AG09319 (cell line): ENCODE results near the gene ZFPM1.

Experiments
- DNase-seq: peaks from one replicate; pipeline ENCODE4 v3.0.0-alpha.2; 2010; ENCODE audit warnings: low read depth; ENCODE audit errors: extremely low read depth
- TF ChIP-seq, protein P1 (sequence below): IDR thresholded peaks from 2 replicates; pipeline ENCODE4 v1.5.1; 2011; ENCODE audit warnings: low read depth, mild to moderate bottlenecking, inconsistent platforms, low read length, moderate library complexity

ZFPM1 gene

DNA sequence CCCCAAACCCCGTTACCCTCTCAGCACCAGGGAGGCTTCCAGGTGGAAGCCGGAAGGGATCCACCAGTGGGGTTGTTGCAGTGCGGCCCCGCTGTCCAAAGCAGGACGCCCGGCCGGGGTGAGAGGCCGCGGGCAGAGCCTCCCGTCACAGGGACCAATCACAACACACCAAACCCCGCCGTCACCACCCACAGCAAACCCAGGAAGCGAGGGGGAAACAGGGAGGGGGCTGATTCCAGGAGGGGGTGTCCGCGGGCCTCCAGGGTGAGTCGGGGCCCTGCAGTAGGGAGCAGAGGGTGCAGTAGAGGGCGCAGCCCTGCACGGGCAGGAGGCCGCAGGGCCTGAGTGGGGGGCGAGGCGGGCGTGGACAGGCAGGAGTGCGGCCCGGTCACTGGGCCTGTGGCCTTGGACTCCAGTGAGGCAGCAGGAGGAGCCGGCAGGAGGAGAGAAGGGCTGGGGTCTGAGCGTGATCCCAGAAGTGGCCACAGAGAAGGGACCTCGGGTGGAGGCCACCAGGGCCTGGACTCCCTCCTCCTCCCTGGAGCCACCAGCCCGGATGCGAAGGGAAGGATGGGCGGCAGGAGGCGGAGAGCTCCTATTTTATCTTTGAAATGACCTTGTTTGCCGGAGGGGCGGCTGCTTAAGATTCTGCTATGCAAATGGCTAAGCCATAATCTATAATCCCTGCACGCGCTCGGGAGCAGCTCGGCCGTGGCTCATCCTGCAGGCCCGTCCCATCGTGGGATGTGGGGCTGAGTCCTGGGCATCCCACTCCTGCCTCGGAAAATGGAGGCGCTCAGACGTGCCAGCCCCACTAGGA lies 41.5 kb downstream of the ZFPM1 start:
- TF ChIP-seq, protein P1, sequence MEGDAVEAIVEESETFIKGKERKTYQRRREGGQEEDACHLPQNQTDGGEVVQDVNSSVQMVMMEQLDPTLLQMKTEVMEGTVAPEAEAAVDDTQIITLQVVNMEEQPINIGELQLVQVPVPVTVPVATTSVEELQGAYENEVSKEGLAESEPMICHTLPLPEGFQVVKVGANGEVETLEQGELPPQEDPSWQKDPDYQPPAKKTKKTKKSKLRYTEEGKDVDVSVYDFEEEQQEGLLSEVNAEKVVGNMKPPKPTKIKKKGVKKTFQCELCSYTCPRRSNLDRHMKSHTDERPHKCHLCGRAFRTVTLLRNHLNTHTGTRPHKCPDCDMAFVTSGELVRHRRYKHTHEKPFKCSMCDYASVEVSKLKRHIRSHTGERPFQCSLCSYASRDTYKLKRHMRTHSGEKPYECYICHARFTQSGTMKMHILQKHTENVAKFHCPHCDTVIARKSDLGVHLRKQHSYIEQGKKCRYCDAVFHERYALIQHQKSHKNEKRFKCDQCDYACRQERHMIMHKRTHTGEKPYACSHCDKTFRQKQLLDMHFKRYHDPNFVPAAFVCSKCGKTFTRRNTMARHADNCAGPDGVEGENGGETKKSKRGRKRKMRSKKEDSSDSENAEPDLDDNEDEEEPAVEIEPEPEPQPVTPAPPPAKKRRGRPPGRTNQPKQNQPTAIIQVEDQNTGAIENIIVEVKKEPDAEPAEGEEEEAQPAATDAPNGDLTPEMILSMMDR: no peak
- DNase-seq: no peak

DNA sequence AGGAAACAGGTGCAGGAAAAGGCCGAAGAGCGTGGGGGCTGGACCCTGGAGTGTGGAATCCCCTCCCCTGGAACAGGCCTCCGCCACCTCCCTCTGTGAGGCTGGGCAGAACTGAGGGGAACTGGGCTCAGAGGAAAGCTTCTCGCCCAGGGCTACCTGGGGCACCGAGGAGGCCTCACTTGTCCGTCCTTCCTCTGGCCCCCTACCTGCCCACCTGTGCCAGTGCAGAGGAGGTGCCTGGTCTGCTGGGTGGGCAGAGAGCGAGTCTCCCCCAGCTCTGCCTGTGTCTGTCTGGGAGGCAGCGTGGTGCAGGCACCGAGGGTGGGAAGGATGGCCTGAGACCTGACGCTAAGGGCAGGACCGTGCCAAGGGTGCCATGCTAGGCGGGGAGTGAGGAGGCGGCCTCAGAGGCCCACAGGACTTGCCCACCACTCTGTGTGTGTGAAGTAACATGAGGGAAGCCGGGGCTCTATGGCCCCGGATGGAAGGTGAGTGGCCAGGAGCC lies 42.2 kb downstream of the ZFPM1 start:
- no peak for DNase-seq
- TF ChIP-seq, protein P1: no peak

DNA sequence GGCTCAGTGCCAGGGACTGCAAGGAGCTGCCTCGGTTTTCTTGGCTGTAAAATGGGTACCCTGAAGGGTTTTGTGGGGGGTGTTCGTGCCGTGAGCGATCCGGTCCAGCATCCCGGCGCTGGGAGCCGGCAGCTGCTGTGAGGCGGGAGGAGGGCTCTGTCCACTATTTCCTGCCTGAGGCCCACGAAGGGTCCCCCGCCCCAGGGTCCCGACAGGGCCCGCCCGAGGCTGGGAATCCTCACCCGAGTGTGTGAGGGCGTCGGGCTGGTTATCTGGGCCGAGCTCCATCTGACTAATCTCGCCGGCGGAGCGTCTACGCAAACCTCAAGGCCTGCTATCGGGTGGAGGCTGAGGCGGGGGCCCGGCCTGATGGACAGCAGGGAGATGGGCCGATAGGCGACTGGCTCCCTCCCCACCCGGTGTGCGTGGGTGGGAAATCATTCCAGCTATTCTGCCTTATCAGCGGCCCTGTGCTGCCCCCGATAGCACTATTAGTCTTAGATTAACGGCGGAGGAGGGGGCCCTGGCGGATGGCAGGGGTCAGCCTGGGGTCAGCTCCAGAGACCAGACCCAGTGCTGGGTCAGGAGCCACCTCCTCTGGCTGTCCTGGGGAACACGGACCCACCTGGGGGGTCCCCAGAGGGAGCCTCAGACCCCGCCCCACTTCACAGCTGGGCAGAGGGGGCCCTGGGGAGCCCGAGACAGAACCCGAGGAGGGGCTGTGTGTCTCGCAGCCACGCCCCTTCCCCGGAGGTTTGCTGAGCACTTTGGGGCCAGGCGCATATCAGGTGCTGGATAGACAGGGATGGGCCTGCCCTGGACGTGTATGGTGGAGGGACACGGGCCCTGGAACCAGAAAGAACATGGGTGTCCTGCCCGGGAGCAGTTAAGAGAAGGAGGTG lies 44.7 kb downstream of the ZFPM1 start:
- TF ChIP-seq, protein P1: no peak
- no peak for DNase-seq

DNA sequence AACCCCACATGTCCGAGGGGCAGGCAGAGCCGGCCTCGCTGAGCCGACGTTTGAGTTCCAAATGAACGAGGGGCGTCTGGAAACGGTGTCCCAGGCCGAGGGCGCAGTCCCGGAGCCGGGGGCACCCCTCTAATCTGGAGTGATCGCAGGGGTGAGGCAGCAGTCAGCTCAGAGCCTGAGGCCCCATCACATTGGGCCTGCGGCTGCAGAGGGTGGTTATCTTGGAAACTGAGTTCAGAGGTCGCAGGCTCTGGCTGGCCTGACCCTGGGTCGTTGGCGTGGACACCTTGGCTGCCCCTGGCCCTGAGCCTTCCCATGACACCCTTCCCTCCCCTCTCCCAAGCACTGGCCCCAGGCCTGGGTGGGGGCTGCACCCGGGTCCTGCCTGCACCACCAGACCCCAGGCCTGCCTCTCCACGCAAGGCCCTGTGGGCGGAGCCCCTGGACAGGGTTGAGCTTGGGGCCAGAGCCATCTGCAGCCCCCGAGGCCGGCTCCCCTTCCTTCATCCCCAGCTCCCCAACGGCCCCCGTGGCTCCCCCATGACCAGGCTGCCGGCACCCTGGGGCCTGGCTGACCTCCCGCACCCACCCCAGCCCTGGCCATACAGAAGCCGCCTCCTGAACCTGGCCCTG lies 45.6 kb downstream of the ZFPM1 start:
- TF ChIP-seq, protein P1: no peak
- no peak for DNase-seq

GRCh38 chr16:88499292-88499691 lies 46.2 kb downstream of the ZFPM1 start:
- DNase-seq: no peak
- TF ChIP-seq, protein P1: no peak

DNA sequence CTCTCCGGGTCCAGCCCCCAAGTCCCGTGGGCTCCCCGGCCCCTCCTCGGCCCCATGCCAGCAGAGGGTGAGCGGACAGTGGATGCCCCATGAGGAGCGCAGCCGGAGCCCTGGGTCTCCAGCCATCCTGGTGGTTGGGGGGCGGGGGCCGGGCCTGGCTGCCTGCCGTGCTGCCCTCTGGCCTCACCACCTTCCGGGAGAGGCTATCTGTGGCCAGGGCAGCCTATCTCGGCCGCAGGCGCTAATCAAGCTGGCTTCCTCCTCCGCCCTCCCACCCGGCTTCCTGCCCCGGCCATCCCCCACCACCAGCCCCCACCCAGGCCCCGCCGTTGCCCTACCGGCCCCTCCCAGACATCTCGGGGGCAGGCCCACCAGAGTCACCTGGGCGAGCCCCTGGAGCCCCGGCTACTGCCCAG lies 46.8 kb downstream of the ZFPM1 start:
- no peak for DNase-seq
- TF ChIP-seq, protein P1: no peak
